Measurements from ENCODE around the gene PNMA8A.

Gene PNMA8A

GRCh38 chr19:46469541-46470185, 1.7 kb downstream of the PNMA8A start:
- peaks cover 21% of the 10 kb centered on the region for H3K36me3 ChIP-seq (replicated peaks)
- peaks cover 12% of the 10 kb centered on the region for H3K4me1 ChIP-seq
- no peaks in the 10 kb centered on the region for H3K27me3 ChIP-seq (ENCODE audit: low read depth)
- in situ Hi-C loops (cut with MboI; ENCODE audit: low sequenced_read_pairs) = no loop called here
- H3K9me3 ChIP-seq = no peaks in the 10 kb centered on the region
- no peak for DNase-seq (ENCODE audit: low spot score in 2 of 2)
- H3K4me3 ChIP-seq = no peak overlapping the region

- in situ Hi-C loops (cut with MboI; ENCODE audit: low sequenced_read_pairs) = no loop called here
- Histone ChIP-seq H3K27me3 (ENCODE audit: low read depth) (no peaks in the 10 kb centered on the region), H3K36me3 (replicated peaks) (peaks cover 21% of the 10 kb centered on the region), H3K4me1 (peaks cover 9% of the 10 kb centered on the region), H3K4me3 (no peak overlapping the region), H3K9me3 (no peaks in the 10 kb centered on the region)
- DNase-seq (ENCODE audit: low spot score in 2 of 2) = no peak
Measured at GRCh38 chr19:46466536-46467196, 4.7 kb downstream of the PNMA8A start.

GRCh38 chr19:46463516-46463915, 7.8 kb downstream of the PNMA8A start:
- DNase-seq (ENCODE audit: low spot score in 2 of 2) = no peak
- no peaks in the 10 kb centered on the region for H3K4me1 ChIP-seq
- H3K27me3 ChIP-seq (ENCODE audit: low read depth) = no peaks in the 10 kb centered on the region
- peaks cover 13% of the 10 kb centered on the region for H3K36me3 ChIP-seq (replicated peaks)
- H3K4me3 ChIP-seq = no peak overlapping the region
- no peaks in the 10 kb centered on the region for H3K9me3 ChIP-seq
- in situ Hi-C loops (cut with MboI; ENCODE audit: low sequenced_read_pairs) = no loop called here

GRCh38 chr19:46461537-46461936, 9.8 kb downstream of the PNMA8A start:
- in situ Hi-C loops (cut with MboI; ENCODE audit: low sequenced_read_pairs) = no loop called here

GRCh38 chr19:46460981-46461380, 10.4 kb downstream of the PNMA8A start:
- DNase-seq (ENCODE audit: low spot score in 2 of 2) = no peak
- H3K4me1 ChIP-seq = no peaks in the 10 kb centered on the region
- H3K9me3 ChIP-seq = no peaks in the 10 kb centered on the region
- no peak overlapping the region for H3K4me3 ChIP-seq
- no peaks in the 10 kb centered on the region; the same call in 1 of the 2 replicates for H3K36me3 ChIP-seq (replicated peaks)
- in situ Hi-C loops (cut with MboI; ENCODE audit: low sequenced_read_pairs) = no loop called here
- no peaks in the 10 kb centered on the region for H3K27me3 ChIP-seq (ENCODE audit: low read depth)

More at GRCh38 chr19:46461537-46461936, 9.8 kb downstream of the PNMA8A start:
- no peaks in the 10 kb centered on the region; the same call in 1 of the 2 replicates for H3K36me3 ChIP-seq (replicated peaks)
- no peaks in the 10 kb centered on the region for H3K9me3 ChIP-seq
- no peak for DNase-seq (ENCODE audit: low spot score in 2 of 2)
- no peaks in the 10 kb centered on the region for H3K4me1 ChIP-seq
- H3K27me3 ChIP-seq (ENCODE audit: low read depth) = no peaks in the 10 kb centered on the region
- H3K4me3 ChIP-seq = no peak overlapping the region

- no peaks in the 10 kb centered on the region; the same call in 1 of the 2 replicates for H3K36me3 ChIP-seq (replicated peaks)
- no peaks in the 10 kb centered on the region for H3K4me1 ChIP-seq
- in situ Hi-C loops (cut with MboI; ENCODE audit: low sequenced_read_pairs) = no loop called here
- no peaks in the 10 kb centered on the region for H3K27me3 ChIP-seq (ENCODE audit: low read depth)
- no peak overlapping the region for H3K4me3 ChIP-seq
- no peaks in the 10 kb centered on the region for H3K9me3 ChIP-seq
- no peak for DNase-seq (ENCODE audit: low spot score in 2 of 2)
Measured at GRCh38 chr19:46460055-46460454, 11.3 kb downstream of the PNMA8A start.

GRCh38 chr19:46456930-46457329, 14.4 kb downstream of the PNMA8A start:
- Histone ChIP-seq H3K4me1 (no peaks in the 10 kb centered on the region), H3K9me3 (no peaks in the 10 kb centered on the region), H3K4me3 (no peak overlapping the region), H3K36me3 (replicated peaks) (no peaks in the 10 kb centered on the region), H3K27me3 (ENCODE audit: low read depth) (no peaks in the 10 kb centered on the region)
- in situ Hi-C loops (cut with MboI; ENCODE audit: low sequenced_read_pairs) = no loop called here
- no peak for DNase-seq (ENCODE audit: low spot score in 2 of 2)

- H3K27me3 ChIP-seq (ENCODE audit: low read depth) = no peaks in the 10 kb centered on the region
- H3K36me3 ChIP-seq (replicated peaks) = no peaks in the 10 kb centered on the region
- DNase-seq (ENCODE audit: low spot score in 2 of 2) = no peak
- in situ Hi-C loops (cut with MboI; ENCODE audit: low sequenced_read_pairs) = no loop called here
- no peaks in the 10 kb centered on the region for H3K9me3 ChIP-seq
- no peaks in the 10 kb centered on the region for H3K4me1 ChIP-seq
- H3K4me3 ChIP-seq = no peak overlapping the region
Measured at GRCh38 chr19:46454244-46454643, 17.1 kb downstream of the PNMA8A start.

- Histone ChIP-seq H3K36me3 (replicated peaks) (no peaks in the 10 kb centered on the region), H3K27me3 (ENCODE audit: low read depth) (no peaks in the 10 kb centered on the region), H3K4me3 (no peak overlapping the region), H3K9me3 (no peaks in the 10 kb centered on the region), H3K4me1 (no peaks in the 10 kb centered on the region)
- DNase-seq (ENCODE audit: low spot score in 2 of 2) = no peak
- in situ Hi-C loops (cut with MboI; ENCODE audit: low sequenced_read_pairs) = no loop called here
Measured at GRCh38 chr19:46453661-46454060, 17.7 kb downstream of the PNMA8A start.

GRCh38 chr19:46452186-46452585, 19.2 kb downstream of the PNMA8A start:
- no peaks in the 10 kb centered on the region for H3K36me3 ChIP-seq (replicated peaks)
- no peaks in the 10 kb centered on the region for H3K27me3 ChIP-seq (ENCODE audit: low read depth)
- no peaks in the 10 kb centered on the region for H3K4me1 ChIP-seq
- no peaks in the 10 kb centered on the region for H3K9me3 ChIP-seq
- H3K4me3 ChIP-seq = no peak overlapping the region
- no peak for DNase-seq (ENCODE audit: low spot score in 2 of 2)
- in situ Hi-C loops (cut with MboI; ENCODE audit: low sequenced_read_pairs) = no loop called here

- no peak for DNase-seq (ENCODE audit: low spot score in 2 of 2)
- Histone ChIP-seq H3K9me3 (no peaks in the 10 kb centered on the region), H3K4me1 (no peaks in the 10 kb centered on the region), H3K36me3 (replicated peaks) (no peaks in the 10 kb centered on the region), H3K27me3 (ENCODE audit: low read depth) (no peaks in the 10 kb centered on the region), H3K4me3 (no peak overlapping the region)
- in situ Hi-C loops (cut with MboI; ENCODE audit: low sequenced_read_pairs) = no loop called here
Measured at GRCh38 chr19:46451352-46451751, 20.0 kb downstream of the PNMA8A start.

- H3K27me3 ChIP-seq (ENCODE audit: low read depth) = no peaks in the 10 kb centered on the region
- no peaks in the 10 kb centered on the region for H3K4me1 ChIP-seq
- in situ Hi-C loops (cut with MboI; ENCODE audit: low sequenced_read_pairs) = no loop called here
- H3K9me3 ChIP-seq = no peaks in the 10 kb centered on the region
- no peak overlapping the region for H3K4me3 ChIP-seq
- DNase-seq (ENCODE audit: low spot score in 2 of 2) = no peak
- no peaks in the 10 kb centered on the region for H3K36me3 ChIP-seq (replicated peaks)
Measured at GRCh38 chr19:46450737-46451136, 20.6 kb downstream of the PNMA8A start.

- in situ Hi-C loops (cut with MboI; ENCODE audit: low sequenced_read_pairs) = no loop called here
- H3K27me3 ChIP-seq (ENCODE audit: low read depth) = no peaks in the 10 kb centered on the region
- H3K4me1 ChIP-seq = no peaks in the 10 kb centered on the region
- H3K4me3 ChIP-seq = no peak overlapping the region
- H3K36me3 ChIP-seq (replicated peaks) = no peaks in the 10 kb centered on the region
- no peak for DNase-seq (ENCODE audit: low spot score in 2 of 2)
- no peaks in the 10 kb centered on the region for H3K9me3 ChIP-seq
Measured at GRCh38 chr19:46449228-46449627, 22.1 kb downstream of the PNMA8A start.

- no peaks in the 10 kb centered on the region for H3K27me3 ChIP-seq (ENCODE audit: low read depth)
- in situ Hi-C loops (cut with MboI; ENCODE audit: low sequenced_read_pairs) = no loop called here
- no peaks in the 10 kb centered on the region for H3K4me1 ChIP-seq
- H3K4me3 ChIP-seq = no peak overlapping the region
- H3K36me3 ChIP-seq (replicated peaks) = no peaks in the 10 kb centered on the region
- no peak for DNase-seq (ENCODE audit: low spot score in 2 of 2)
- H3K9me3 ChIP-seq = no peaks in the 10 kb centered on the region
Measured at GRCh38 chr19:46448601-46449000, 22.8 kb downstream of the PNMA8A start.
